ENCODE data around the gene ZBTB45.

- TF ChIP-seq SIN3A (IDR thresholded peaks at IDR 0.05; ENCODE audit: borderline replicate concordance, insufficient read depth, low read length) (no peak), FOXP2 (optimal IDR thresholded peaks at IDR 0.05; ENCODE audit: borderline replicate concordance, extremely low read depth, extremely low read length, insufficient read depth) (no peak)
These were observed 43.5 kb upstream of the ZBTB45 start for GRCh38 chr19:58563034-58563573.
